Colonic mucosa (tissue), 4 donors: Measurements from ENCODE around the gene PNLIPRP2. TPM values are rescaled to one million over a fixed set of nuclear protein-coding genes. Genes with fewer than 3 reads are reported as not detected.

Experiments used
- DNase-seq: peaks from one replicate; pipeline ENCODE4 v3.0.0-alpha.2; 2020
- H3K27ac ChIP-seq: fragments of 200-600 bp; one replicate; pipeline ENCODE4 v1.8.0; 2021
- H3K27me3 ChIP-seq: fragments of 200-600 bp; one replicate; pipeline ENCODE4 v1.8.0; 2021
- H3K36me3 ChIP-seq: fragments of 200-600 bp; one replicate; pipeline ENCODE4 v1.8.0; 2021
- H3K4me1 ChIP-seq: fragments of 200-600 bp; one replicate; pipeline ENCODE4 v1.8.0; 2021; ENCODE audit warnings: mild to moderate bottlenecking
- H3K4me3 ChIP-seq: fragments of 200-600 bp; one replicate; pipeline ENCODE4 v1.8.0; 2021
- H3K9ac ChIP-seq, 2 donors: one replicate each; pipeline ENCODE4 v1.7.0; 2013; ENCODE audit warnings: control low read depth in 2 of 2, low read depth in 2 of 2, low read length in 2 of 2
- H3K9me3 ChIP-seq: fragments of 200-600 bp; one replicate; pipeline ENCODE4 v1.8.0; 2021
- intact Hi-C: fragments of 100-400 bp; cut with DNase I; formaldehyde crosslinking; loops from one replicate; pipeline ENCODE4 v1.14.1; 2022
- total RNA-seq, 2 donors: library from RNA; stranded (reverse); fragmentation: NEBNext Ultra II Directional in 1 of 2; extraction: Animal tissue kit (Norgen Biotek cat#: 25700) in 1 of 2; gene quantifications; one replicate each; pipeline ENCODE4 v1.2.1, GENCODE V29; 2021
- TF ChIP-seq, protein P1 (sequence below): fragments of 200-600 bp; IDR thresholded peaks from one replicate; pipeline ENCODE4 v1.8.0; 2022; ENCODE audit warnings: antibody characterized with exemption, mild to moderate bottlenecking
- donor health status: healthy.
- donor health status: DM: no; HTN: no; CAD: no.
- donor health status: DM: no; HTN: no; CAD: no.

Gene PNLIPRP2
- total RNA-seq, 2 donors from 2014 or later, result 5.0 to 9.1 TPM

DNA sequence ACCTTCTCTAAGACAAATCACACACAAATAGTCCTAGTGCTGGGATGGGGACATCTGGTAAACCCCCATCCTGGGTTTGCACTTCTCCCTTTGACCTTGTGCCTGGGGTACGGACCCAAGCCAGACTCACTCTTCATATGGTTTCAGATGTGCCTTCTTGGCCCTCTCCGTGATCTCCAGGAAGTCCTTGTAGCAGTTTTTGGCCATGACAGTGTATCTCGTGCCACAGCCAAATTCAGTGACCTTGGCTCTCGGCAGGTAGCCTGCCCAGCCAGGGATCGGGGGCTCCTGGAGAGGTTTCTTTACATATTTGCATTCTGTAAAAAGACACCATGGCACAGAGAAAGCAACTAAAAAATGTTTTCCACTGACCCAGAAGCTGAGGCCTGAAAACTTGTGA lies 43.9 kb downstream of the PNLIPRP2 start:
- intact Hi-C loops, result no loop called here
- Histone ChIP-seq H3K4me3 (no peak overlapping the region), H3K27me3 (no peaks in the 10 kb centered on the region), H3K9me3 (no peaks in the 10 kb centered on the region), H3K9ac (no peak overlapping the region), H3K36me3 (no peaks in the 10 kb centered on the region), H3K4me1 (no peaks in the 10 kb centered on the region), H3K27ac (no peak overlapping the region)
- TF ChIP-seq, protein P1, sequence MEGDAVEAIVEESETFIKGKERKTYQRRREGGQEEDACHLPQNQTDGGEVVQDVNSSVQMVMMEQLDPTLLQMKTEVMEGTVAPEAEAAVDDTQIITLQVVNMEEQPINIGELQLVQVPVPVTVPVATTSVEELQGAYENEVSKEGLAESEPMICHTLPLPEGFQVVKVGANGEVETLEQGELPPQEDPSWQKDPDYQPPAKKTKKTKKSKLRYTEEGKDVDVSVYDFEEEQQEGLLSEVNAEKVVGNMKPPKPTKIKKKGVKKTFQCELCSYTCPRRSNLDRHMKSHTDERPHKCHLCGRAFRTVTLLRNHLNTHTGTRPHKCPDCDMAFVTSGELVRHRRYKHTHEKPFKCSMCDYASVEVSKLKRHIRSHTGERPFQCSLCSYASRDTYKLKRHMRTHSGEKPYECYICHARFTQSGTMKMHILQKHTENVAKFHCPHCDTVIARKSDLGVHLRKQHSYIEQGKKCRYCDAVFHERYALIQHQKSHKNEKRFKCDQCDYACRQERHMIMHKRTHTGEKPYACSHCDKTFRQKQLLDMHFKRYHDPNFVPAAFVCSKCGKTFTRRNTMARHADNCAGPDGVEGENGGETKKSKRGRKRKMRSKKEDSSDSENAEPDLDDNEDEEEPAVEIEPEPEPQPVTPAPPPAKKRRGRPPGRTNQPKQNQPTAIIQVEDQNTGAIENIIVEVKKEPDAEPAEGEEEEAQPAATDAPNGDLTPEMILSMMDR, result no peak
- DNase-seq, result no peak

DNA sequence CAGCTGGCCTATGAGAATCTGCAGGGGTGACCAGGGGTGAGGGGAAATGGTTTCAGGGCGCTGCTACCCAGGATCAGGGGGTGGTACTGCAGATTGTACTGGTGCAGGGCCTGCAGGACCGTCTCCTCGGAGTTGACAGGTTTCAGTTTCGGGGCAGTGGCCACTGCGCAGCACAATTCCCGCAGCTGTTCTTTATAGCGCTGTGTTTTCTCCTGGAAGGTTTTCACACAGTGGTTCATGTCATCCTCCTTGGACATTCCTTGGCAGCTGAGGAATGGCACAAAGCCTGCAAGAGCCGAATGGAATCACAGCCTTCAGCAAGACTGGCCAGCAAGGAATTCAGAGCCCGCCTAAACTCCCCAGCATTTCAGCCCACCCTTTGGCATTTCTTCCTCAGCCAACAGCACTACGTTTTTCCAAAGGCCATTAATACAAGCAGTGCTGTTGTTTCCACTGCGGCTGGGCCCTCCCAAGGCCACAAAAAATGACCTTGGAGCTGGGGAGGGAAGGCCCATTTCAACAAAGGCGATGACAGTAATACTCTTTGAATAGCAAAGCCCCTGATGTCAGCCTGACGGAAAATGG lies 44.9 kb downstream of the PNLIPRP2 start:
- no peaks in the 10 kb centered on the region for H3K9me3 ChIP-seq
- H3K4me1 ChIP-seq, result no peaks in the 10 kb centered on the region
- intact Hi-C loops, result no loop called here
- H3K27me3 ChIP-seq, result no peaks in the 10 kb centered on the region
- H3K9ac ChIP-seq, result no peak overlapping the region
- DNase-seq, result no peak
- H3K4me3 ChIP-seq, result no peak overlapping the region
- TF ChIP-seq, protein P1, result no peak
- H3K36me3 ChIP-seq, result no peaks in the 10 kb centered on the region
- H3K27ac ChIP-seq, result no peak overlapping the region

DNA sequence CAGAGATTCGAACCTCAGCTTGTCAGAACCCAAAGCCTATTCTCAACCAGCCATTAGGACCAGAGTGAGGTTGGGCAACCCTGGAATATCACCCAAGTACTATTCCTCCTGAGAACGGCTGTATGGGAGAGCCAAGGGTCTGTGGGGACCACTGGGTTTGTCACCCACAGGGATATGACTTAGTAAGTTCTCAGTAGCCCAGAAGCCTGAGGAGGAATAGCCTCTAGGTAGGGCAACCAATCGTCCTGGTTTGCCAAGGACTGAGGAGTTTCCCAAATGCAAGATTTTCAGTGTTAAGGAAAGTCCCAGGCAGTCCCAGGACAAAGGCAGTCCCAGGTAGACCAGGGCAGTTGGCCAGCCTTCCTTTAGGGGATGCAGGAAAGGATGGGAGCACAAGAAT lies 46.7 kb downstream of the PNLIPRP2 start:
- TF ChIP-seq, protein P1, result no peak
- H3K4me3 ChIP-seq, result no peak overlapping the region
- H3K36me3 ChIP-seq, result no peaks in the 10 kb centered on the region
- no peaks in the 10 kb centered on the region for H3K4me1 ChIP-seq
- H3K27ac ChIP-seq, result no peak overlapping the region
- intact Hi-C loops, result no loop called here
- no peak overlapping the region for H3K9ac ChIP-seq
- no peak for DNase-seq
- H3K9me3 ChIP-seq, result no peaks in the 10 kb centered on the region
- no peaks in the 10 kb centered on the region for H3K27me3 ChIP-seq

DNA sequence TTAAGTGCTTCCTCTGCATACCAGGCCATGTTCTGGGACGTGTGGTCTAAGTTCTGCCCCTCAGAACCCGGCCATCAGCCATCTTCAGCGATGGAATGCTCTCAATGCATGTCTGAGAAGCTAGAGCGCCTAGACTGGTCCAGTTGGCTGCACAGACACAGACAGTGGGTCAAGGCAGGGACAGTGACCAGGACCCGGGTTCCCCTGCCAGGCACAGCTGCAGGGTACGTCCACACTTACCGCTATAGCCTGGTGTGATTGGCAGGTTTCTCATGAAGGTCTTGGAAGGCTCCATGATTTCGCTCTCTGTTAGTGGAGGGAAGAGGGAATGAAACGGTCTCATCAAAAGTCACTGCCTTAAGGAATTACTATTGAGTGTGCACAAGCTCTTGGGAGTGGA lies 47.3 kb downstream of the PNLIPRP2 start:
- Histone ChIP-seq H3K9me3 (no peaks in the 10 kb centered on the region), H3K36me3 (no peaks in the 10 kb centered on the region), H3K9ac (no peak overlapping the region), H3K27me3 (no peaks in the 10 kb centered on the region), H3K27ac (no peak overlapping the region), H3K4me3 (no peak overlapping the region), H3K4me1 (no peaks in the 10 kb centered on the region)
- TF ChIP-seq, protein P1, result no peak
- intact Hi-C loops, result no loop called here
- no peak for DNase-seq

DNA sequence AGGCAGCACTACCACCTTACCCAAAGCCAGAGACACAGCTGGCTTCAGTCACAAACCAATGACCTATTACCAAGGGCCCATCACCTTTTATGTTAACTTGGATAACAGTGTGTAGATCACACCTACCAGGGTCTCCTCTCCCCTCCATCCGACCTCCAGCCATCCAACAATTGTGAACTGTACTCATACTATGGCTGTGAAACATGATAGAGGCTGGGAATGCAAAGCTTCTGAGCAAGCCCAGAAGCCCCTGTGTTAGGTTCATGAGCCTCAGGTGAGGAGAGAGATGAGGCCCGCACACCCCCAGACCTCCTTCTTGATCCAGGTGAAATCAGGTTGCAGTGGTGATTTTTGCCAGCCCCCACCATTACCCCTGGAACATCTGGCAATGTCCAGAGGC lies 47.7 kb downstream of the PNLIPRP2 start:
- no peaks in the 10 kb centered on the region for H3K36me3 ChIP-seq
- H3K4me1 ChIP-seq, result no peaks in the 10 kb centered on the region
- no peak overlapping the region for H3K27ac ChIP-seq
- intact Hi-C loops, result no loop called here
- no peak overlapping the region for H3K4me3 ChIP-seq
- no peaks in the 10 kb centered on the region for H3K9me3 ChIP-seq
- DNase-seq, result no peak
- TF ChIP-seq, protein P1, result no peak
- no peaks in the 10 kb centered on the region for H3K27me3 ChIP-seq
- no peak overlapping the region for H3K9ac ChIP-seq
